Measurements from ENCODE around the gene CNIH2. TPM values are rescaled to one million over a fixed set of nuclear protein-coding genes. Genes with fewer than 3 reads are reported as not detected.

Gene CNIH2
- total RNA-seq, 1 donor from 2014 or later: 0.04 TPM

DNA sequence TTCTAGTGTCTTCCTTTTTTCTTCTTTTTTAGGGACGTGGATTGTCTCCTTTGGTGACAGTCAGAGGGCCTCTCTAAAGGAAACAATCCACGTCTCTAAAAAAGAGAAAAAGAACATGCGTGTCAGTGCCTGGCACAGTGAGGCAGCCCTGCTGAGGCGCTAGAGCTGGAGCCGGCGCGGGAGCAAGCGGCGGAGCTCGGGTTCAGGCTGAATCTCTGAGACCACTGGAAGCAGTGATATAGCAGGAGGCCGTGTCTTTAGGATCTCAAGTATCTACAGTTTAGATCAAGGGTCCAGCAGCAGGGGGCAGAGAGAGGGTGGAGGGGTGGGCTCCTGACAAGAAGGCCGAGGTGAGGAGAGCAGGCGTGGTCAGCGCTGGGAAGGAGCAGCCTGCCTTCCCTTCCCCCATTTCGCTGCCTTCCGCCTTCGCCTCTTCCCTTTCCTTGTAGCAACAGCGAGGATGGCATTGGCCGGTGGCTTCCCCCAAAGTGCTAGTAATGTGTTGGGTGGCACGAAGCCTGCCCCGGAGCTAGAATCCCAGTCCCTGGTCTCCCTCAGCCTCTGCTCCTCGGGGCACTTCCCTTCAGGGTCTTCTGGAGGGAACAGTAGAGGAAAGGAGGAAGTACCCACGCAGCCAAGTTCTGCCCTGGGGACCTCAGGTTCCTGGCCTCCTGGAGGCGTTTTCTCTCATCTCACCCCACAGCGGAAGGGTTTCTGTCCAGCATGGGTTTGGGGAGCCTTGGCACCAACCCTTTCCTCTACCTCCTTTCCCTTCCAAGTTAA lies 37.8 kb upstream of the CNIH2 start:
- DNase-seq (ENCODE audit: low read depth): no peak

DNA sequence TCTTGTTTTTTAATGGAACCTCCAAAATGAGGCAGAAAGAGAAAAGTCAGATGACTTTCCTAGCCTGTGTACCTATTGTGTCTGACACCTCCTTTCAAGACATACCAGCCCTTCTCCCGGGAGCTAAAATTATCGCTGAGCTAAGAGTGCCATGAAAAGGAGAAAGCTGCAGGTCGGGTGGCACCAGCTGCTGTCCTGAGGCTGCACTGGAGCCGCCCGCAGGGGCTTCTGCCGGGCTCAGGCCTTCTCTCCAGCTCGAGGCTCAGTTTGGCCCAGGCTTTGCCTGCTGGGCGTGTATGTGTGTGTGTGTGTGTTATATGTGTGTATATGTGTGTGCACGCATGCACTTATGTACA lies 37.2 kb upstream of the CNIH2 start:
- DNase-seq (ENCODE audit: low read depth): no peak
- Histone ChIP-seq H3K27me3 (ENCODE audit: control insufficient read depth, insufficient read depth, low read length) (no peaks in the 10 kb centered on the region), H3K36me3 (ENCODE audit: control insufficient read depth, insufficient read depth, low read length) (no peaks in the 10 kb centered on the region), H3K4me3 (ENCODE audit: low read depth, low read length) (no peak overlapping the region)
- TF ChIP-seq, protein P1, sequence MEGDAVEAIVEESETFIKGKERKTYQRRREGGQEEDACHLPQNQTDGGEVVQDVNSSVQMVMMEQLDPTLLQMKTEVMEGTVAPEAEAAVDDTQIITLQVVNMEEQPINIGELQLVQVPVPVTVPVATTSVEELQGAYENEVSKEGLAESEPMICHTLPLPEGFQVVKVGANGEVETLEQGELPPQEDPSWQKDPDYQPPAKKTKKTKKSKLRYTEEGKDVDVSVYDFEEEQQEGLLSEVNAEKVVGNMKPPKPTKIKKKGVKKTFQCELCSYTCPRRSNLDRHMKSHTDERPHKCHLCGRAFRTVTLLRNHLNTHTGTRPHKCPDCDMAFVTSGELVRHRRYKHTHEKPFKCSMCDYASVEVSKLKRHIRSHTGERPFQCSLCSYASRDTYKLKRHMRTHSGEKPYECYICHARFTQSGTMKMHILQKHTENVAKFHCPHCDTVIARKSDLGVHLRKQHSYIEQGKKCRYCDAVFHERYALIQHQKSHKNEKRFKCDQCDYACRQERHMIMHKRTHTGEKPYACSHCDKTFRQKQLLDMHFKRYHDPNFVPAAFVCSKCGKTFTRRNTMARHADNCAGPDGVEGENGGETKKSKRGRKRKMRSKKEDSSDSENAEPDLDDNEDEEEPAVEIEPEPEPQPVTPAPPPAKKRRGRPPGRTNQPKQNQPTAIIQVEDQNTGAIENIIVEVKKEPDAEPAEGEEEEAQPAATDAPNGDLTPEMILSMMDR (IDR thresholded peaks at IDR 0.05; ENCODE audit: insufficient read depth, low read length, poor library complexity, severe bottlenecking): no peak

More for the DNA sequence above, 37.8 kb upstream of the CNIH2 start:
- Histone ChIP-seq H3K36me3 (ENCODE audit: control insufficient read depth, insufficient read depth, low read length) (no peaks in the 10 kb centered on the region), H3K4me3 (ENCODE audit: low read depth, low read length) (no peak overlapping the region), H3K27me3 (ENCODE audit: control insufficient read depth, insufficient read depth, low read length) (no peaks in the 10 kb centered on the region)
- TF ChIP-seq, protein P1 (IDR thresholded peaks at IDR 0.05; ENCODE audit: insufficient read depth, low read length, poor library complexity, severe bottlenecking): no peak

DNA sequence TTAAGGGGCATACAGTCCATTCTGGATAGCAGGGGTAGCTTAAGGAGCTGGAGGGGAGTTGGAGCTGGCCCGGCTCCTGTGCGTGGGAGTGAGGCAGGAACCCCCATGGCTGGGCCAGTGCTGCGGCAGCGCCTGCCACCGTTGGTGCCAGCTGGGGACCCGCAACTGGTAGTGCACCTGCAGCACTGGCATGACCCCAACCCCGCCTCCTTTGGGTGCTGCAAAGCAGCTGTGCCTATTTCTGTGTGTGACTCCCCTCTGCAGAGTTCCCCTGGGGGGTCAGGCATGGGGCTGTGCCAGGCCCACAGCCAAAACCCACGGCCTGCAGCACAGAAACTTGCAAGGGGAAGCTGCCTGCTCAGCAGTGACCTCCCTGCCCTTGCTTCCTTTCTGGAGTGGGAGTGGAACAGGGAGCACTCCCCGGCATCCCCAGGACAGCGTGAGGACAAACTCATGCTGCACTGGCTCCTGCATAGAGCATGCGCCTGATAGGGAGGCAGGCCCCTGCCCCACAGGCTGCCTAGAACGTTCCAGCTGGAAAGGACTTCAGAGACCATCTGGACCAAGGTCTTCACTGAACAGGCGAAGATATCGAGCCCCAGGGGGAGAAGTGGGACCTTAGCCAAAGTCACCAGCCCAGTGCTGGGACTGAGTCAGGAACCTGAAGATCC lies 35.7 kb upstream of the CNIH2 start:
- TF ChIP-seq, protein P1 (IDR thresholded peaks at IDR 0.05; ENCODE audit: insufficient read depth, low read length, poor library complexity, severe bottlenecking): no peak
- no peaks in the 10 kb centered on the region for H3K27me3 ChIP-seq (ENCODE audit: control insufficient read depth, insufficient read depth, low read length)
- H3K4me3 ChIP-seq (ENCODE audit: low read depth, low read length): no peak overlapping the region
- DNase-seq (ENCODE audit: low read depth): no peak
- H3K36me3 ChIP-seq (ENCODE audit: control insufficient read depth, insufficient read depth, low read length): no peaks in the 10 kb centered on the region

DNA sequence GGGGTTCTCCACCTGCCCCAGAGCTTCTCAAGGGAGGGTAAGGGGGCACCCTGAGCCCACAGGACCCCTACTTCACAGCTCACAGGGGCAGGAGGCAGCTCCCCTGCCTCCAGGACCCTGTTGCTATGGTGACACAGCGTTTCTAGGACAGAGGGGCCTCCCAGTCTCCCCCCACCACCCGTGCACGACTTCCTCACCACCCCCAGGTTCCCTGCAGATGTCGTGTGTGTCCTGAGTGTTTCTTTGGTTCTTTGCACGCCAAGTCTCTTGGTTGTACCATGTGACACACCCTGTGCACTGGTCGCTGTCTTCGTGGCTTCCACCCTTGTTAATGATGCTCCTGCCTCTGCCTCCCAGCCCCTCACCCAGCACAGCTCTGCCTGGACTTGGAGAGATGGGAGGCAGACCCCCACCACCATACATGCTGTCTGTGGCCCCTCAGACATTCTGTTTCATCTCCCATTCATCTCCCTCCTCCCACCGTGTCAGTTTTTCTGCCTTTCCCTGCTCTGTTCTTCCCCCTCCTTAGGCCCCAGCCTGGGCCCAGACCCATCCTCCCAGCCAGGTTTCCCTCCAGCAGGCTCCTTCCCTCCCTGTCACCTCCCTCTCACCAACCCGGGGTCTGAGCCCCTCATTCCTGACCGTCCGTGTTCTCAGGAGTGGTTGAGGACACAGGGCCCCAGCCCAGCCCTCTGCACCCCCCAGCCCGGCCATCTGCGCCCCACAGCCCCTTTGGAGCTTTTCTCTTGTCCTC lies 34.0 kb upstream of the CNIH2 start:
- TF ChIP-seq, protein P1 (IDR thresholded peaks at IDR 0.05; ENCODE audit: insufficient read depth, low read length, poor library complexity, severe bottlenecking): no peak
- Histone ChIP-seq H3K36me3 (ENCODE audit: control insufficient read depth, insufficient read depth, low read length) (no peaks in the 10 kb centered on the region), H3K27me3 (ENCODE audit: control insufficient read depth, insufficient read depth, low read length) (no peaks in the 10 kb centered on the region), H3K4me3 (ENCODE audit: low read depth, low read length) (no peak overlapping the region)
- no peak for DNase-seq (ENCODE audit: low read depth)

DNA sequence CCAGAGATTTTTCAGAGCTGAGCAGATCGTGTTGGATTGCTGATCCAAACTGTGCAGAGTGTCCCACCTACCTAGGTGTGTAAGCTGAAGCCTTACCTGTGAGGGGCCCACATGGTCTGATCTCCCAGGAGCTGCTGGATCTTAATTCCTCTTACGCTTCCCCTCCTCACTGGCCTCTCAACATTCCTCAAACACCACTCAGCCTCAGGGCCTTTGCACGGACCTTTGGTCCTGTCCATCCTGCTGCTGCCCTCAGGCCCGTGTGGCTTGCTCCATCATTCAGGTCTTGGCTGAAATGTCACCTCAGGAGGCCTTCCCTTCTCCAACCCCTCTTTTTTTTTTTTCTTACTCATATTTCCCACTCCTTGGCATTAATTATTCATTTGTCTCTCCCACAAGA lies 30.7 kb upstream of the CNIH2 start:
- DNase-seq (ENCODE audit: low read depth): no peak
- TF ChIP-seq, protein P1 (IDR thresholded peaks at IDR 0.05; ENCODE audit: insufficient read depth, low read length, poor library complexity, severe bottlenecking): no peak
- Histone ChIP-seq H3K36me3 (ENCODE audit: control insufficient read depth, insufficient read depth, low read length) (no peaks in the 10 kb centered on the region), H3K4me3 (ENCODE audit: low read depth, low read length) (no peak overlapping the region), H3K27me3 (ENCODE audit: control insufficient read depth, insufficient read depth, low read length) (no peaks in the 10 kb centered on the region)

Data from kidney epithelial cell (primary cell).